GM18499 (cell line): ENCODE results near the gene MGMT.

Experiments
- ATAC-seq: cut with Tn5 transposase; IDR thresholded peaks from one replicate; pipeline ENCODE4 v1.9.1; 2021; ENCODE audit warnings: moderate number of reproducible peaks; ENCODE audit not compliant: insufficient read depth, unreplicated experiment

MGMT gene

DNA sequence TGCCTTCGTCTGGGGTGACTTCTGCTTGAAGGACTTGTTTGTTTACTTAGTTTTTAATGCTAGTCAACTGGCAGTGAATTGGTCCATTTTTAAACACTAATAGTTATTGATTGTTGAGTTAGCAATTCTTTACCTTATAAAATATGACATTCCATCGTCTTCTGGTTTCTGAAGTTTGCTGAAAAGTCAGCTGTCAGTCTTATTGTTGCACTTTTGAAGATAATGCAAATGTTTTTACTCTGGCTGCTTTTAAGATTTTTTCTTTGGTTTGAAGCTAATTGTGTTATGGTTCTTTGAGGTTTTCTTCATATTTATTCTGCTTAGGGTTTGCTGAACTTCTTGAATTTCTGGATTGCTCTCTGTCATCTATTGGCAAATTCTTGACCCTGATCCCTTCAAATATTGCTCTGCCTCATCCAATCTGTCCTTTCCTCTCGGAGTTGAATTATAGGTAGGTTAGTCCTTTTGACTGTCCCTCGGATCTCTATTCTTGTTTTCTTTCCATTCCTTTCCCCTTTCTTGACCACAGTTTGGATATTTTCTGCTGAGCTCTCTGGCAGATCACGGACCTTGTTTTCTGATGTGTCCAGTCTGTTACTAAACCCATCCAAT, 24.2 kb downstream of the MGMT start:
- ATAC-seq = no peak

GRCh38 chr10:129494176-129494575, 27.1 kb downstream of the MGMT start:
- ATAC-seq = no peak

DNA sequence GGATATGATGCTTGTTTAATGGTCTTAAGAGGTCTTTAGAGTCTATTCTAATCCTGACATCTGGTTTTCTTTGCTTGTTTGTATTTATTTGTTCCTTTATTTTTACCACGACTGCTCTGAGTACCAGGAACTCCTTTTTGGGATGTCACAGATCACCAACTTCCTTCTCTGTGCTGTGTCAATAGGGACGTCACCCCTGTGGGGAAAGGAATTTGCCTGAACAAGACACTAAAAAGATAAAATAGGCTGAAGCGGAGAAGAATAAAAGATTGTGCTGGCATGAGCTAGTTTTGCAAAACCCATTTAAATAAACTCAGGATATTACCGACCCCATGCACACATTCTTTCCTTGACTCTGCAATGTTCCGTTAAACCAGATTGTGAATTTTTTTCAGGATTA, 27.7 kb downstream of the MGMT start:
- ATAC-seq = no peak

DNA sequence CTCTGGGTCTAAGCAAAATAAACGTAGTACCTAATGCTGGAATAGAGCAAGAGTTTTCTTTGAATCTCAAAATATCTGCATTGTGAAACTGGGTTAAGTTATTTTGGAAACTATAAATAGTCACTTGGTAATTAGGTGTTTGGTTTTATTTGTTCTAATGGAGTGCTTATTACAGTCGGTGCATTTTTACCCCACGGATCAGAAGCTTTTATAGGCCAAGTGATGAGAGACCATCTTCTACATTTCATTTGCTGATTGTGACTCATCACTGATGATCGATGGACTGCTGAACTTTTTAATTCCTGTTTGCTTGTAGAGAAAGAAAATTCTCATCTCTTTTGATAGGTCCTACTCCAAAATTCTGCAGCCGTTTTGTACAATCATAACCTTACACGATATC, 28.2 kb downstream of the MGMT start:
- ATAC-seq = no peak

DNA sequence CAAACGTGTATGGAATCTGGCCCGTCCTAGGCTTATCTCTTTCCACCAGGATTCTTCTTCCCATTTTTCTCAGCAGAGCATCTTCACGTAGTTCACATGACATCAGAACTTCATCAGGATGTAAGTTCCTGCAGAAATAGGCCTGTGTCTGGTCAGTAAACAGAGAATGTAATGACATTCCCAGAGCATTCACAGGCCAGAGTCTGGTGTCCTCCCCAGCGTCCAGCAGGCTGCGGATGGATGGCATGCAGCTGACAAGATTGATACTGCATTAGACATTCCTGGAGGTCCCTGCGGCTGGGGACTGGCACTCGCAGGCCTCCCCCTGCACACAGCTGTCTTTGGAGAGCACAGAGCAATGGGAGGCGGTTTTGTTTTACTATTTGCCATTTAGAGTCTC, 28.7 kb downstream of the MGMT start:
- ATAC-seq = no peak

- no peak for ATAC-seq
These were observed 30.0 kb downstream of the MGMT start for GRCh38 chr10:129497013-129497412.

GRCh38 chr10:129498680-129499079, 31.6 kb downstream of the MGMT start:
- ATAC-seq = no peak

DNA sequence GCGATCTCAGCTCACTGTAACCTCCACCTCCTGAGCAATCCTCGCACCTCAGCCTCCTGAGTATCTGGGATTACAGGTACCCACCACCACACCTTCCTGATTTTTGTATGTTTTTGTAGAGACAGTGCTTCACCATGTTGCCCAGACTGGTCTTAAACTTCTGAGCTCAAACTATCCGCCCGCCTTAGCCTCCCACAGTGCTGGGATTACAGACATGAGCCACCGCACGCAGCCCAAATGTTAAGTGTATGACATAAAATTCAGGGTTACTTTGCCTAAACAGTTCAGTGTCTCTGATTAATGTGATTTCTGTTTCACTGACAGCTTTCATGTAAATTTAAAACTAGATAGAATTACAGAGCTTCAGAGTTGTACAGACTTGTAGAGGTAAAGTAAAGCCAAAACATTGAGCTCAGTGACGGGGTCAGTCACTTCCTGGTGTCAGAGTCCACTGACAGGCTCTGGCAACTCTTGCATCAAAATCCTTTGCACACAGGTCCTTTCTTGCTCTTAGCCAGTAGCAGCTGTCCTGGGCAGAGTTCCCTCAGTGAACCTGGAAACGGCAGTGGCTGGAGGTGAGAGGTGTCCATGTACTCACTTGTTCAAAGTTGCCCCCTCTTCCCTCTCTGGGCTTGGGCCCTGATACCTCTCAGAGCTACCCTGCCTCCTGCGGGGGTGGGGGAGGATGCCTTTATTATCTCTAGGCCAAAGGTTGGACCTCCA, 33.7 kb downstream of the MGMT start:
- no peak for ATAC-seq

DNA sequence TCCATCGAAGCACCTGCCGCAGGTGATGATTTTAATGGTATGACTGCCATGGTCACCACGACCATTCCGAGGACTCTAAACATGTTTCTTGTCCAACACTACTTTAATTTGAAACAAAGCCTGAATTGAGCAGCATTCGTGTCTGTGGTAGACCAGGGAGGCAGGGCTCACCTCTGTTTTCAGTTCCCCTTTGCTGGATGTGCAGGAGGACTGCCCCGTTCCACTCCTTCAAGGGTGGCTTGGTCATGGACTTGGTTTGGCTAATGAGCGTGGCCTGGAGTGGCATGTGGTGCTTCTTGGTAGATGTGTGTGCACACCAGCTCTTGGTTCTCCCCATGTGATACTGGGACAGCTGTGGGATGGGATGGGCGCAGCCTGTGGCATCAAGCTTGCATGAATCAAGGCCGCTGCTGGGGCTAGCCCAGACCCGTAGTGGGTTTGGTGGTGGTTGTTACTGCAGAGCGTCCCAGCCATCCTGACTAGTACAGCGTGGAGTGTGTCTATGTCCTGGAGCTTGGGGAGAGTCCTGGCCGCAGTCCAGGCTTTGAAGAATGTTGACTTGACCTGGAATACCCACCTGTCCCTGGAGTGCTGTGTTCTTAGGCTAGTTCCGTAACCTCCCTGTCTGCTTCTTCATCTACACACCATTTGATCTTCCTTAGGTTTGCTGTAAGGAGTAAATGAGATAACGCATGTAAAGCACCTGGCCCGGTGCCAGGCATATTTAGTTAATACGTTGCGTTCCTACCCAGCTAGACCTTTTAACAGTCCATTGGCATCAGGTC, 34.8 kb downstream of the MGMT start:
- peak; percentile 92 for ATAC-seq

- ATAC-seq = no peak
These were observed 35.4 kb downstream of the MGMT start for GRCh38 chr10:129502448-129502847.

DNA sequence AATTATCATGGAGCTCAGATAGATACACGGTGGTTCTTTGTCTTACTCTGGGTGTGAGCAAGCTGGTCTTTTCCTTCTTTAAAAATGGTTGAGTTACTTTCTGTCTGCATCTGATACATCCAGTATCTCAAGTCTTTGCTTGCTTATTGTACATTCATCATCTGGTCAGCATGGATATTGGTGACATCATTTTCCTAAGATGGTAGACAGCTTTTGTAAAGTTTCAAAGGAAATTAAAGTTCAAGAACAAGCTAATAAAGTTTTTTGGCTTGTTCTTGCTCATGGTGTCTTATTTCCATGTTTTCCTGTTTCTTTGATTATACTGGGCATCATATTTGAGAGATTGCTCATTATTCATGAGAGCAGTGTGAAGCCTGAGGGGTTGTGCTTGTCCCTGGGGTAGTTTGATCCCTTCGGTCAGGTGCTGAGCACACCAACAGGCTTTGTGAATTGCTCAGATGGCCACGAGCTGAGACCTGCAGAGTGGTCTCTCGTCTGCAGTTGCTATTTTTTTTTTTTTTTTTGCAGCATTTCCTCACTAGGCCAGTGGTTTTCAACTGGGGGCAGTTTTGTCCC, 38.5 kb downstream of the MGMT start:
- ATAC-seq = no peak

DNA sequence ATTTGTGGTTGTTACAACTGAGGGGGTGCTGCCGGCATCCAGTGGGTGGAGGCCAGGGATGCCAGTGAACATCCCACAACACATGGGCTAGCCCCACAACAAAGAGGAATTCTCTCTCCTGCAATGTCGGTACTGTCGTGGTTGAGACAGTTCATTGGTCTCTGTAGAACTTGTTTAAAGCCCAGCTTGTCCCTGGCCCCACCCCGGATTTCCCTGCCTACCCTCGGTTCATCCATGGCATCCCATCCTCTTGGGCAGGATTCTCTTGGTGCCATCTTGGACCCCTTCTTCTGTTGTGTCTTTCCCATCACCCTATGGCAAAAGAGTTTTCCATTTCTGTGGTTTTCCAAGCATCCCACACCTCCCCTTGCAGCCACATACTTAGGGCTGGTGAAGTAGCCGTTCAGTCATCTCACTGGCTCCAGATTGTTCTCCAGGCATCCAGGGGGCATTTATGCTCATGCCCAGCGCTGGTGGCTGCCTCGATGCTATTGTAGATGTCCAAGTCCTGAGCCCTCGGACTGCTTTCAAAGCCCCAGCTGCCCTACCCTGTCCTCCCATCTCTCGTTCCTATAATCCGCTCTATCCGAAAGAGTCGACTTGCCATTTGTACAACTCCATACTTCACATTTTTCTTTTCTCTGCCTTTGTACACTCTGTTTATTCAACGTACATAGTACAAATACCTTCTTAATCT, 39.2 kb downstream of the MGMT start:
- no peak for ATAC-seq

- no peak for ATAC-seq
These were observed 40.3 kb downstream of the MGMT start for GRCh38 chr10:129507216-129507889.

- no peak for ATAC-seq
These were observed 42.1 kb downstream of the MGMT start for GRCh38 chr10:129509155-129509554.

- ATAC-seq = no peak
These were observed 42.8 kb downstream of the MGMT start for GRCh38 chr10:129509835-129510234.

DNA sequence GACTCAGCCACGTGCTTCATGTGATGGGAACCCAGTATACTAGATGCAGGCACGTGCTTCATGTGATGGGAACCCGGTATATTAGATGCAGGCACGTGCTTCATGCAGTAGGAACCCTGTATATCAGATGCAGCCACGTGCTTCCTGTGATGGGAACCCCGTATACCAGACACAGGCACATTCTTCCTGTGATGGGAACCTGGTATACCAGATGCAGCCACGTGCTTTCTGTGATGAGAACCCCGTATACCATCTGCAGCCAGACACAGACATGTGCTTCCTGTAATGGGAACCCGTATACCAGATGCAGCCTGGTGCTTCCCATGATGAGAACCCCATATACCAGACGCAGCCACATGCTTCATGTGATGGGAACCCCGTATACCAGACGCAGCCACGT, 44.0 kb downstream of the MGMT start:
- no peak for ATAC-seq

DNA sequence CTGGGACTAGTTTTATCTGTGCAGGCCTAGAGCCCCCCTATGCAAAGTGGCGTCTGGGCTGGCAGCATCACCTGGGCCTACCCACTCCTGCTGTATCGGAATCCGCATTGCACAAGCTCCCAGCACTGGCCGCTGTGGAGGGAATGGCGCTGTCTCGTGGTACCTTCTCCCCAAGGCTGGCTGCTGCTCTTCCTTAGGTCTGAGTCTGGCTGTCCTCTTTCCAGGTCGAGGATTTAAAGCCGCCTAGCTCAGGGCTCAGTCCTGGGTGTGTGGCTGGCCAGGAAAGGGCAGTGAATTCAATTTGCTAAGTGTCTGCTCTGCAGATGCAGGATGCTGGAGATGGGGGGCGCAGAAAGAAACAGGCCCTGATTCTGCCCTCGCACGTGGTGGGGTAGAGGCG, 44.7 kb downstream of the MGMT start:
- ATAC-seq = no peak

DNA sequence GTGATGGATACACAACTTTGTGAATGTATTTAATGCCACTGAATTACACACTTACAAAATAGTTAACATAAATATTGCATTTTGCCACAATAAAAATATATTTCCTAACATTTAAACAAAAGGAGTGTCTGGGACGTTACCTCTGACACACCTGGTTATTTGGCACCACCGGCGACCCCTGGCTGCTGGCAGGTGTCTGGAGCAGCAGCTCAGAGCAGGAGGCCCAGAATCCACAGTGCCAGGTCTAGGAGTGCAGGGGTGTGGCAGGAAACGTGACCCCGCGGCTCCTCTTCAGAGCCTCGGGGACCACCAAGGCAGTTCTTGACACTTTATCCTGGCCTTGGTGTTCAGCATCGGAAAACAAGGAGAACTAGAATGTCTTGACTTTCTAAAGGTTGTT, 46.3 kb downstream of the MGMT start:
- ATAC-seq = no peak

- no peak for ATAC-seq
These were observed 47.8 kb downstream of the MGMT start for GRCh38 chr10:129514568-129515451.
